Measurements from ENCODE around the gene CCDC175. TPM values are rescaled to one million over a fixed set of nuclear protein-coding genes. Genes with fewer than 3 reads are reported as not detected.
A peak's percentile ranks its signal among the peaks of the same experiment; 100 is the strongest.

CCDC175 gene
- total and polyA plus RNA-seq, 10 of the 15 experiments (the other 5 are each of a cell fraction or from before 2014, with no cell fraction given): not detected

DNA sequence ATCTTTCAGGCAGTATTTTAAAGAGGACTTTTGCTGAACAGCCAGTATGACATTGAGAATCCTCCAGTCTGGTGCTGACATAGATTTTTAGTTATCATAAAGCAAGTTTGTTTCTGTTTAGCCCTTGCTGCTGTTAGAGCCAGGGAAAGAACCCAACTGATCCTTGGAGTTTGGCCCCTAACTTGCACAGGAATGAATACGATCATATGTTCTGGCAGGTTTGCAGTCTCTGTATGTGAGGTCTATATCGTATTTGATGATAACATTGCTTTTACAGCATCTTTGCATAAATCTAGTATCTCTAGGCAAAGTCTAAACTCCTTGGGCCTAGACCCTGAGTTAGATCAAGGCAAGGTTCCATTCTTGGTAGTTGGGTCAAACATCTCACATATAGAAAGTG lies 4.3 kb upstream of the CCDC175 start (continued):
- no peak for TF ChIP-seq ZBTB4 (CRISPR knock-in tag; IDR thresholded peaks at IDR 0.05)
- TF ChIP-seq SMARCA5 (IDR thresholded peaks at IDR 0.05): no peak
- no peak for TF ChIP-seq RB1 (IDR thresholded peaks at IDR 0.05; ENCODE audit: borderline replicate concordance)

DNA sequence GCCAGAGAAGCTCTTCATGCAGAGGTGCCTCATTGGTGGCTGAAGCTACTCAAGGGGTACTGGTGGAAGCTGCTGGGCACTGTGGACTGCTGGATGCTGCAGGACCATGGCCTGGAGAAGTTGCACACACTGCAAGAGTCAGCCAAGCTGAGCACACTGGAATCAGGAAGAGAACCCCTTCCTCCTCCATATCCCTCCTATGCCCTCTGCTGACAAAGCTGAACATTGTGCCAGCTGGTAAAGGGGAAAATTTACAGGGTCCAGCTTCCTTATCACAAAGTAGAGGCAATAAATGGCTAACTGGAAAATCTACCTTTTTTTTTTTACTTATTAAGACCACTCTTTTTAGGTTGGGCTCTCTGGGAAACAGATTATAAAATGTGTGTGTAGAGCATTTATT lies 6.5 kb downstream of the CCDC175 start:
- no peaks in the 10 kb centered on the region for H3K79me2 ChIP-seq (ENCODE audit: control insufficient read depth, insufficient read depth, low read length)
- H2AFZ ChIP-seq (ENCODE audit: control insufficient read depth, low read depth, low read length): no peak overlapping the region
- no peak for DNase-seq (ENCODE audit: low read depth, low spot score)
- CTCF ChIA-PET: interaction anchor here (0.6 to 3.7 kb wide), 5 partner anchors 58 to 956 kb away, joined by 3 to 27 read pairs (median 6); no protein-coding TSS in a partner anchor
- no TSS peak for BruUV-seq (replicated peaks)
- RAD21 ChIA-PET (ENCODE audit: unreplicated experiment): interaction anchor here (0.8 to 2.0 kb wide), 4 partner anchors 26 to 441 kb away, joined by 3 to 8 read pairs (median 6); no protein-coding TSS in a partner anchor
- in situ Hi-C loops (cut with MboI): no loop called here
- SMC1A ChIA-PET (ENCODE audit: uncharacterized antibody, unreplicated experiment): interaction anchor here (0.5 to 2.0 kb wide), 5 partner anchors 60 to 446 kb away, joined by 3 to 8 read pairs (median 3); no protein-coding TSS in a partner anchor
- no peaks in the 10 kb centered on the region for H4K20me1 ChIP-seq (ENCODE audit: control insufficient read depth, insufficient read depth)
- no peak for FAIRE-seq
- no peak overlapping the region for H3K27ac ChIP-seq (ENCODE audit: control insufficient read depth, insufficient read depth)
- no peaks in the 10 kb centered on the region for H3K36me3 ChIP-seq (ENCODE audit: control insufficient read depth in 2 of 2, insufficient read depth in 2 of 2, low read length in 1 of 2)
- POLR2A ChIA-PET: no interaction called here
- no peak overlapping the region for H3K4me3 ChIP-seq
- H3K27me3 ChIP-seq (replicated peaks in 1 of 2; ENCODE audit: control insufficient read depth in 2 of 2, insufficient read depth in 2 of 2, low read length in 1 of 2): no peaks in the 10 kb centered on the region; a peak in 1 of 4 replicates
- no peak for ATAC-seq
- no peaks in the 10 kb centered on the region for H3K9me3 ChIP-seq (replicated peaks; ENCODE audit: control insufficient read depth, insufficient read depth, low read length)
- H3K4me1 ChIP-seq (ENCODE audit: control insufficient read depth, insufficient read depth, low read length): no peaks in the 10 kb centered on the region
- TF ChIP-seq RAD21 (IDR thresholded peaks at IDR 0.05; ENCODE audit: insufficient read depth, low read depth, low read length) (0 out of 2 replicates have a peak, but pooled peaks have one; percentile 3), CTCF (IDR thresholded peaks at IDR 0.05 in 2 of 3, conservative IDR thresholded peaks at IDR 0.05 in 1 of 3; ENCODE audit: control insufficient read depth in 2 of 3, extremely low read depth in 1 of 3, insufficient read depth in 1 of 3, low read depth in 3 of 3, low read length in 3 of 3) (peak in 1 of 3 experiments; percentile 11; a peak in 1 of 6 replicates), TCF3 (IDR thresholded peaks at IDR 0.05; ENCODE audit: borderline replicate concordance, insufficient read depth, low read depth, low read length) (no peak)
- intact Hi-C loops (cut with micrococcal nuclease; ENCODE audit: unreplicated experiment): no loop called here
- no peak overlapping the region for H3K4me2 ChIP-seq (ENCODE audit: control insufficient read depth, insufficient read depth)
- no peak overlapping the region for H3K9ac ChIP-seq (ENCODE audit: control insufficient read depth, insufficient read depth, low read length)

Data from GM12878 (cell line).